Muscle of leg (tissue), 11 donors: Measurements from ENCODE around the gene MYL6B. TPM values are rescaled to one million over a fixed set of nuclear protein-coding genes. Genes with fewer than 3 reads are reported as not detected.

Experiments
- DNase-seq: peaks from one replicate; pipeline ENCODE4 v3.0.0; 2013
- H3K27ac ChIP-seq: one replicate; pipeline ENCODE4 v1.5.1; 2013; ENCODE audit warnings: mild to moderate bottlenecking, low read length, control low read depth
- H3K27me3 ChIP-seq: one replicate; pipeline ENCODE4 v1.6.1; 2013; ENCODE audit warnings: low read length; ENCODE audit not compliant: control insufficient read depth, insufficient read depth
- H3K36me3 ChIP-seq: one replicate; pipeline ENCODE4 v1.6.1; 2013; ENCODE audit warnings: low read length; ENCODE audit not compliant: control insufficient read depth, insufficient read depth
- H3K4me1 ChIP-seq: one replicate; pipeline ENCODE4 v1.6.1; 2013; ENCODE audit warnings: low read length; ENCODE audit not compliant: control insufficient read depth, insufficient read depth
- H3K4me3 ChIP-seq: one replicate; pipeline ENCODE4 v1.5.1; 2013; ENCODE audit warnings: low read length, control low read depth
- H3K9me3 ChIP-seq: replicated peaks from 2 replicates; pipeline ENCODE4 v1.6.1; 2013; ENCODE audit warnings: low read depth, low read length; ENCODE audit not compliant: control insufficient read depth
- WGBS: methylation state at CpG from one replicate; pipeline ENCODE4 v1.1.5; 2013; ENCODE audit warnings: missing lambda C conversion rate; ENCODE audit not compliant: insufficient coverage; 5-methylcytosine and 5-hydroxymethylcytosine counted together
- polyA plus RNA-seq, 8 donors: library from polyadenylated mRNA; unstranded; fragments of 120-200 nt; gene quantifications; one replicate each; pipeline versions ENCODE4 v1.2.1 to v1.2.3, GENCODE V29; 2013; ENCODE audit warnings: inconsistent platforms in 1 of 8, low replicate concordance in 1 of 8; ENCODE audit not compliant: insufficient read length in 8 of 8, insufficient read depth in 1 of 8
- total RNA-seq: library from RNA; stranded (reverse); fragments of 120-200 nt; gene quantifications from one replicate; pipeline ENCODE4 v1.2.4, GENCODE V29; 2013

Gene MYL6B
- total and polyA plus RNA-seq, 9 donors, result 543 to 1,374 (median 774) TPM

DNA sequence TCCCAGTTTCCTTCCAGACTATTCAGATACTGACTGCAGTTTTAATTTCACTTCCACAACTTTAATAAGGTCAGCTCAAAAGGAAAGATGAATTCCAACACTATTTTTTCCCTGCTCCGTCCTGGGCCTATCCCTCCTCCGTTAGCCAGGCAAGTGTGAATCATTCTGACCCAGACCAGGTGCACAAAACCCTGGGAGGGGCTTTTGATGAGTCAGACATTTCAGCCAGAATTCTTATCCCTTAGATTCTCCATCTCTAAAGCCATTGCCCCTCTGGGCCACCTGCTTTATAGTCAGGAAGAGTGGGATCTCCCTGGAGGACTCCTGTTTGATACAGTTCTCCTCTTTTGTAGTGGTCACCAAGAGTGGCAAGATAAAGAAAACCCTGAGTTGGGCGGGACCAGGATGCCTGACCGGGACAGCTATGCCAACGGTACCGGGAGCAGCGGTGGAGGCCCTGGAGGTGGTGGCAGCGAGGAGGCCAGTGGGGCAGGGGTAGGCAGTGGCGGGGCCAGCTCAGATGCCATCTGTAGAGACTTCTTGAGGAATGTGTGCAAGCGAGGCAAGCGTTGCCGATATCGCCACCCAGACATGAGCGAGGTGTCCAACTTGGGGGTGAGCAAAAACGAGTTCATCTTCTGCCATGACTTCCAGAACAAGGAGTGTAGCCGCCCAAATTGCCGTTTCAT is 32.1 kb upstream of the MYL6B start:
- no peak overlapping the region for H3K4me3 ChIP-seq
- 90% methylated on average over 16 of the region's 17 CpGs for WGBS
- no peaks in the 10 kb centered on the region for H3K27me3 ChIP-seq
- H3K36me3 ChIP-seq, result peaks cover 38% of the 10 kb centered on the region
- H3K4me1 ChIP-seq, result peaks cover 46% of the 10 kb centered on the region
- no peaks in the 10 kb centered on the region for H3K9me3 ChIP-seq
- peak; percentile 27 for DNase-seq
- peak overlapping the region; percentile 69 for H3K27ac ChIP-seq

DNA sequence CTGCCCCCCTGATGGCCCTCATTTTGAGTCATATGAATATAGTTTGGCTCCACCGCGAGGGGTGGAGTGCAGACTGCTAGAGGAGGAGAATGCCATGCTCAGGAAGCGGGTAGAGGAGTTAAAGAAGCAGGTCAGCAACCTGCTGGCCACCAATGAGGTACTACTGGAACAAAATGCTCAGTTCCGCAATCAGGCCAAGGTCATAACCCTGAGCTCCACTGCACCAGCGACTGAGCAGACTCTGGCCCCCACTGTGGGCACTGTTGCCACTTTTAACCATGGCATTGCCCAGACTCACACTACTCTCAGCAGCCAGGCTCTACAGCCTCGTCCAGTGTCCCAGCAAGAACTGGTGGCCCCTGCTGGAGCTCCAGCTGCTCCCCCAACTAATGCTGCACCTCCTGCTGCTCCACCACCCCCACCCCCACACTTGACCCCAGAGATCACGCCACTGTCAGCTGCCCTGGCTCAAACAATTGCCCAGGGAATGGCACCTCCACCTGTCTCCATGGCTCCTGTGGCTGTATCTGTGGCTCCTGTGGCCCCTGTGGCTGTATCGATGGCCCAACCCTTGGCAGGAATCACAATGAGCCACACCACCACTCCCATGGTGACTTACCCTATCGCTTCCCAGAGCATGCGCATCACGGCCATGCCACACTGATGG is 31.1 kb upstream of the MYL6B start:
- Histone ChIP-seq H3K27me3 (no peaks in the 10 kb centered on the region), H3K27ac (no peak overlapping the region), H3K36me3 (peaks cover 38% of the 10 kb centered on the region), H3K4me1 (peaks cover 48% of the 10 kb centered on the region), H3K9me3 (no peaks in the 10 kb centered on the region), H3K4me3 (no peak overlapping the region)
- WGBS, result 90% methylated on average over 11 of the region's 11 CpGs
- no peak for DNase-seq

DNA sequence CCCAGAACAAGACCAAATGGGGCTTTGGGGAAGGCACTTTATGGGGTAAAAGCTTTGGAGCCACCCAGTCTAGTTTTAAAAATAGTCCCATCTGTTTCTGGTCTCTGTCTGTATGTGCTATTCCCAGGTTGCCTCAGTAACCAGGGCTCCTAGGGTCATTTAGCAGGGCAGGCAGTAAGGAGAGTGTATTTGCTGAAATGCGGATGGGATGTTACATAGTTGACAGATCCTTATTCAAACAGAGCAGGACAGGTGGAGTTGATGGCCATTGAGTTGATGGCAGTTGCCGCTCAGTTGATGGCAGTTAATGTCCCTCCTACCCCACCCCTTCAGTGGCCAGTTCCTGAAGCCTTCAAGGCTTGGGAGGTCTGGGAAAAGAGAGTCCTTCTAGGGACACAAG is 29.8 kb upstream of the MYL6B start:
- no peaks in the 10 kb centered on the region for H3K9me3 ChIP-seq
- no peaks in the 10 kb centered on the region for H3K27me3 ChIP-seq
- H3K4me1 ChIP-seq, result peaks cover 60% of the 10 kb centered on the region
- H3K27ac ChIP-seq, result peak overlapping the region; percentile 54
- peaks cover 35% of the 10 kb centered on the region for H3K36me3 ChIP-seq
- no peak for DNase-seq
- H3K4me3 ChIP-seq, result no peak overlapping the region
- WGBS, result no CpG with 5 or more reads among the region's 2 CpGs

DNA sequence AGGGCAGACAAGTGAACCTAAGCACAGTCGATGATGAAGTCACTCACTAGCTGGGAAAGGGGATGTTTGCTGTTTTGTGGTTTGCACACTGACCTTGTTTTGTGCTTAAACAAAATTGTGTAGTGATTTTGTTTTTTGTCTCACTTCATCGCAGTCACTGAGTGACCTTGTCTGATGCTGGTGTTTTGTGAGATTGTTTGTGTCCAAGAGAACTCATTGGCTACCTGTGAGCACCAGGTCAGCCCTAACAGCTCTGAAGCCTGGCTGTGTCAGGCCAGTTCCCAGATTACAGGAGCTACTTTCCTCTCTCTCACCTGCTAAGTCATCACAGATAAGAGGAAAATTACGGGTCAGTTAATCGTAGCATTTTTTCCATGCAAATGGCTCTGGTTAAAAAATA is 28.3 kb upstream of the MYL6B start:
- peaks cover 55% of the 10 kb centered on the region for H3K4me1 ChIP-seq
- no peak overlapping the region for H3K27ac ChIP-seq
- 93% methylated on average over 2 of the region's 4 CpGs for WGBS
- H3K27me3 ChIP-seq, result no peaks in the 10 kb centered on the region
- no peak for DNase-seq
- H3K36me3 ChIP-seq, result peaks cover 33% of the 10 kb centered on the region
- H3K4me3 ChIP-seq, result no peak overlapping the region
- H3K9me3 ChIP-seq, result no peaks in the 10 kb centered on the region

DNA sequence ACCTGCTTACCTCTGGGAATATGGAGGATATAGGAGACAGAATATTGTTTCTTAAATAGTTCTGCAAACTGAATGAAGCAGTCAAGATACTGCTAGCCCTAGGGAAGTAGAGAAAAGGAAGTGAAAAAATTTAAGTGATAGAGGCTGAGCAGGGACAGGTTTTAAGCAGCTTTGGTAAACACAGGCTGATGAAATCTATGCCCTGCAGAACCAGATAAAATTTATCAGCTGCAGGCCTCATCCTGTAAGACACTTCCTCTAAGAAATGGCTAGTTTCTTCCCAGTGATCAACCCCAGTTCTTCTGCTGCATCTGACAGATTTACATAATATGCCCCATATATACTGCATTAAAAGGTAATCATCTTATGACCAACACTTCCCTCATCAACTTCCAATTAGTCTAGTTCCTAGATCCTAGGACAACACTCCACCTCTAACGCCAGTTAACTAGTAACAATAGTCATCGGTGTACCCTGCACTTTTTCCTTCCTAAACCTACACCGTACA is 25.6 kb upstream of the MYL6B start:
- H3K36me3 ChIP-seq, result peaks cover 33% of the 10 kb centered on the region
- no peak overlapping the region for H3K4me3 ChIP-seq
- WGBS, result 76% methylated on average over 3 of the region's 3 CpGs
- H3K4me1 ChIP-seq, result peaks cover 49% of the 10 kb centered on the region
- peak overlapping the region; percentile 98 for H3K27ac ChIP-seq
- H3K9me3 ChIP-seq, result no peaks in the 10 kb centered on the region
- no peaks in the 10 kb centered on the region for H3K27me3 ChIP-seq
- no peak for DNase-seq

DNA sequence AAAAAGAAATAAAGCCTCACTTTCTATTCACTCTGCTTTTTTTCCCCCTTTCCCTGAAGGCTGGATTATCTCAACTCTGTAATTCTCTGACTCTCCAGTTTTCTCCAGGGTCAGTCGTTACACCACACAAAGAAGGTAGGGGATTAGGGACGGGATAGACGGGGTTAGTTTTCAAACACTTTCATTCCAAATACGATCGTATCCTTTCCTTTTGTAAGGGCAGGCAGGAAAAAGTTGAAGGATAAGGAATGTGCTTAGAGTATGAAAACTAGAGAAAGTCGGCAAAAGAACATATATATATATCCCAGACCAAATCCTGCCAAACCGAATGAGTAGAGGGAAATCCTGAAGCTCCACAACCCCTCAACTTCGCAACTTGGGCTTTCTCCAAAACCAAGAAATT is 24.9 kb upstream of the MYL6B start:
- 0% methylated on average over 2 of the region's 8 CpGs for WGBS
- no peak for DNase-seq
- peak overlapping the region; percentile 98 for H3K27ac ChIP-seq
- no peaks in the 10 kb centered on the region for H3K27me3 ChIP-seq
- H3K4me3 ChIP-seq, result peak overlapping the region; percentile 45
- H3K9me3 ChIP-seq, result no peaks in the 10 kb centered on the region
- H3K4me1 ChIP-seq, result peaks cover 44% of the 10 kb centered on the region
- peaks cover 36% of the 10 kb centered on the region for H3K36me3 ChIP-seq

DNA sequence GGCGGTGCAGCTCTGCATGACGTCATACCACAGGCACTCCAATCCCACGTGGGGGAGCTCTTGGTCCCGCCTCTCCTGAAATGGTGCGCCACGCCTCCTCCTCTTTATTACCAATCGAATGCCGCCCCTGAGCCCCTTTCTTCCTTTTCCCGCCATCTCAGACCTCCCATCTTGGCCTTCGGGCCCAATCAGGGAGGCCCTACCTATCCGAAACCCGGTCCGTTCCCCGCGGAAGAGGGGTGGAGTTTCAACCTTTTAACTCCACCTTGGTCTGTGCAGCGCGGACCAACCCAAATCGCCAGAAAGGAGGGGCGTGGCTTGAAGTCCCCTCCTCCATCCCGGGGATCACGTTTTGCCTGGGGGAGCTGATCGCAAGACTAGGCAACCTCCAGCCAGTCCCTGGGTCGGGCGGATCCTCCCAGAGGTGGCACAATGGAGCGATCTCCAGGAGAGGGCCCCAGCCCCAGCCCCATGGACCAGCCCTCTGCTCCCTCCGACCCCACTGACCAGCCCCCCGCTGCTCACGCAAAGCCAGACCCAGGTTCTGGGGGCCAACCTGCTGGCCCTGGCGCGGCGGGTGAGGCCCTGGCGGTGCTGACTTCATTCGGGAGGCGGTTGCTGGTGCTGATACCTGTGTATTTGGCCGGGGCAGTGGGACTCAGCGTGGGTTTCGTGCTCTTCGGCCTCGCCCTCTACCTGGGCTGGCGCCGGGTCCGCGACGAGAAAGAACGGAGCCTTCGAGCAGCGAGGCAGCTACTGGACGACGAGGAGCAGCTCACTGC is 24.3 kb upstream of the MYL6B start, which contains the start of gene ESYT1:
ESYT1 (plus strand) TSS at position 380 of the 782 bp plus-strand sequence; CDS start at position 433, 53 bp downstream.
- Histone ChIP-seq H3K4me3 (peak within 1 kb of the TSS; percentile 99), H3K9me3 (no peaks in the 10 kb centered on the region), H3K36me3 (peaks cover 35% of the 10 kb centered on the region), H3K27me3 (no peaks in the 10 kb centered on the region), H3K27ac (peak within 1 kb of the TSS; percentile 98), H3K4me1 (peaks cover 38% of the 10 kb centered on the region)
- peak; percentile 100 for DNase-seq
- WGBS, result under 1% methylated on average over 48 of the region's 49 CpGs

DNA sequence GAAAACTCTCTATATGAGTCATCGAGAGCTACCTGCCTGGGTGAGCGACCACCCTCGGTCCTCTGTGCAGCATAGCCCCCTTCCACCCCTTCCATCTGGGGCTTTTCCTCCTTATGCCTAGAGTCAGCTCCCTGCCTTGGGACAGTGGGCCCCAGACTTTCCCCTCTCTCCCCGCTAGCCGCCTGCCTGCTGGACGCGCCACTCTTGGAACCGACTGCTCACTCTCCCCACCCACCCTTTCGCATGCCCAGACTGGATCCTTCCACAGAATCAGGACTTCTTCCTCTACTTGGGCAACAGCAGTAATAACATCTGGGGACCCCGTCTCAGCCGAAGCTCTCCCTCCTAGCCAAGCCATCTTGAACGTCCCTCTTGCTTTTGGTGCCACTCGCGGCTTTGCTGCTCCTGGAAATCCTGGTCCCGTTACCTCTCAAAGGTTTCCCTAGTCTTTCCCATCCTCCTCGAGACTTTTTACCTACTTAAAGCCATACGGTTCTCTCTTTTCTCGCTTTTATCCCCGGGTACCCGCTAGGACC is 23.6 kb upstream of the MYL6B start:
- WGBS, result 0% methylated on average over 15 of the region's 20 CpGs
- Histone ChIP-seq H3K27ac (peak overlapping the region; percentile 98), H3K4me1 (peaks cover 38% of the 10 kb centered on the region), H3K27me3 (no peaks in the 10 kb centered on the region), H3K9me3 (no peaks in the 10 kb centered on the region), H3K36me3 (peaks cover 38% of the 10 kb centered on the region), H3K4me3 (peak overlapping the region; percentile 99)
- peak; percentile 54 for DNase-seq

DNA sequence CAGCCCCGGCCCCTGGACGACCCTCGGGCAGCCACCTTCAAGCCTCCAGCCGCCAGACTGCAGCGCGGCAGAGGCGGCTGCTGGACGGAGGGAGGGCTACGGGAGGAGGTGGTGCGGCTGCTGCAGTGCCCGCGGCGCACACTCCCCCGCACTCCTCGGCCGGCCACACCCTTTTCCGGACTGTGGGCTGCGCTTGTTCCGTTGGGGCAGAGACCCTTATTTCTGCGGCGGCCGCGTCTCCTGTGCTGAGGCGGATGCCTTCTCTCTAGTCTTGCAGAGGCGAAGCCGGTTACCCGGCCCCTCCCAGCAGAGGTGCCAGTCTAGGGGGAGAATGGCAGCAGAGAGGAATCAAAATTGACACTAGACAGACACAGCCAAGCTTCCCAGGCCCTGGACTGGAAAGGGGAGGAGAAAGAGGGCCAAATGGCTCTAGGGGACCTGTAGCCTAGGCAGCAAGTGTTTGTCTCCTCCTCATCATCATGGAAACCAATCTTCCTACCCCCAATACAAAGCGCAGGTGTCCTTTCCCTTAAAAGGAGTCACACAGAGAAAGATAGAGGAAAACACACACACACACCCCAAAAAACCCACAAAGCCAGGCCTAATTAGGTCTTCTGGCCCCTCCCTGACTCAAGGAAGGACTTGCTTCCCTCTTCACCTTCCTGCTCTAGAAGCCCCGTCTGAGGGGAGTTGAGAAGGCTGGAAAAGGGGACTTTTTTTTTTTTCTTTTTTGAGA is 23.0 kb upstream of the MYL6B start:
- WGBS, result under 1% methylated on average over 23 of the region's 29 CpGs
- Histone ChIP-seq H3K4me1 (peaks cover 38% of the 10 kb centered on the region), H3K9me3 (no peaks in the 10 kb centered on the region), H3K27me3 (no peaks in the 10 kb centered on the region), H3K27ac (peak overlapping the region; percentile 98), H3K36me3 (peaks cover 41% of the 10 kb centered on the region), H3K4me3 (peak overlapping the region; percentile 99)
- peak; percentile 65 for DNase-seq
